HG03521 (cell line): ENCODE data around the gene SKIC3.

Experiments
- ATAC-seq: cut with Tn5 transposase; IDR thresholded peaks from one replicate; pipeline ENCODE4 v1.9.1; 2021; ENCODE audit warnings: mild to moderate bottlenecking, moderate library complexity; ENCODE audit not compliant: unreplicated experiment

SKIC3 gene

DNA sequence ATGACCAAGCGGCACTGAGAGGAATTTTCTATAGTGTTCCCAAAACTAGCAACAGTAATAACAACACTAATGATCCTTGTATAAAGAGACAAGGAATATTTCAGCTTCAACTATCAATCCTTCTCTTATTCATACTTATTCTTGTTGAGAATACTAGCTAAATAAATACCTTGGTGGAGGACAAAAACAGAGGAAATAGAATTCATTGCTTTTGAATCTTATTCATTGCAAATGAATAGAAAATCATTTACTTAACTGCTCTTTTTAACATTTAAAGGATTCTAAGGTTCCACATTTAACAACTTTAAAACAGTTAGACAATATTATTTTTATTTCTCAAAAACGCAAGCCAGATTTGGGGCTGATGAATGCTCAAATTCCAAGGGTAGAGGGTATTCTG, 22.4 kb downstream of the SKIC3 start:
- no peak for ATAC-seq

DNA sequence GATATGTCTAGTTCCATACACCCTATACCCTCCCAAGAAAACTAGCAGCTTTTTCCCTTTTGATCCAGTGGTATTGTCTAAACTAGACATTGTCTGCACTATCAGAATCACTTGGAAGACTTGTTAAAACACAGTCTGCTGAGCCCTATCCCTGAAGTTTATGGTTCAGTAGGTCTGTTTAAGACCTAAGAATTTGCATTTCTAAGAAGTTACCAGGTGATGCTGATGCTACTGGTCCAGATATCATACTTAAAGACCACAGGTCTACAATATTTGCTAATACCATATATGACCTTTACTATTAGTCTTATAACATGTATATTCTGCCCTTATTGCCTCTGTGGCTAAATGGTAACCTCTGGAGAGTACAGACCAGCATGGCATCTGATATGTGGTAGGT, 23.3 kb downstream of the SKIC3 start:
- ATAC-seq, result no peak

DNA sequence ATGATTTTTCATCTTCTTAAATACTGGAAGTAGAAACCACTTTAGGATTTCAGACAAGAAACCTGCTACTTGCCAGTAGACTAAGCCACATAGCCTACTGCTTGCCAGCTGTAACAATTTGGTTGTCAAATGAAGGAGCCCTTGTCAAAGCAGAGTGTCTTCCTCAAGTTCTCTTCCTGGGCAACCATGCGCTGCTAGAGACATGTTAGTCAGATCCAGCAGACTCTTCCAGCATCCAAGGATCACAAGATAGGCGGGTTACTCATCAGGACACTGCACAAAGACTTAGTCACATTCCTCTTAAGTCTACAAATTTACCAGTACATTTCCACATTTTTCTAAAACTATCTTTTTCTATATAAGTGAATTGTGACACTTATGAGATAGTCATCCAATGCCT, 24.4 kb downstream of the SKIC3 start:
- no peak for ATAC-seq

GRCh38 chr5:95528565-95528964, 26.2 kb downstream of the SKIC3 start:
- ATAC-seq, result no peak

DNA sequence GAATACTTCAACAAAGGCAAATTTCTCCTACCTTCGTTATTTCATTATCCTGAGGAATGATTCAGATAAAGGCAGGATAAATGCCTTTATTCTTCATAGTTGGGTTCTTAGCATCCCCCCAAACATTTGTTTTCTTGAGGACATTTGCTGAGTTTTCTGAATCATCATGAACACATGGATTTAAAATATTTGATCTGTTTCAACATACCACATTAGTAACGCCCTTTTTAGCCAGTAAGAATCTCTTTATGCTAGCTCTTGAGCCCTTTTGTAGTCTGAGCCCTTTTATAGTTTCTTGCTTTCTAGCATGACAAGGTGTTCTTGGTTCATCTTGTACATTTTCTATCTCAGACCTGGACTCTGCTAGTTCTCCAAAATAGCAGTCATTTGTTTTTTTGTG, 27.9 kb downstream of the SKIC3 start:
- no peak for ATAC-seq

DNA sequence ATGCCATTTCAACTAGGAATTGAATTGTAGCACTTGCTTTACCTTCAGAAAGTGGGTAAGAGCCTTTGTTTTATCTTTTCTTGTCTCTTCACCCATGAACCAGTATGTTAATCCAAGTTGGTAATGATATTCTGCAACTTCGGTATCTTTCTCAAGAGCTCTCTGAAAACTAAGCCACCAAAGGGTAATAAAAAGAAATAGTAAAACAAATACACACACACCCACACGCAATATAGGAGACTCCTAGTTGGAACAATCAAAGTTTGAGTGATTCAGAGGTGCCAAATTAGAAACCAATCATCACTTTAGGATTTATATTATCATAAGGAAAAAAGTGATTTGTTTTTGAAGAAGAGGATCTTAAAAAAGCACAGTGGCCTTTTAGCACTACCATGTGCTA, 30.4 kb downstream of the SKIC3 start:
- ATAC-seq, result no peak

DNA sequence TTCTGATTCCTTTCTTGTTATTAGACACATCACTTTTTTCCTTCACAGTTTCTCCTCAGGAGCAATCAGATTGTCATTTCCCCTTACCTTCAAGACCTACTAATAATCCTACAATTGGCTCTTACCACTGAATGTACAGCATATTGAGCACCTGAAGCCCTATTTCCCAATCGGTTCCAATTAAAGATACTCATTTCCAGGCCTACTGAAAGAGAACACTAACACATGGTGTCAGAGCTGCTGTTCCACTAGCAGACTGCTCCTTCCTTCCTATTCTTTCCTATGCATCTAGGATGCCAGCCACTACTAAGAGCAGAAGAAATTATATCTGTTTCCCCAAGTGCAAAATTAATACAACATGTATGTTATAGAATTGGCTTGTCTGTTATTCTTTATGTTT, 34.6 kb downstream of the SKIC3 start:
- ATAC-seq, result no peak

DNA sequence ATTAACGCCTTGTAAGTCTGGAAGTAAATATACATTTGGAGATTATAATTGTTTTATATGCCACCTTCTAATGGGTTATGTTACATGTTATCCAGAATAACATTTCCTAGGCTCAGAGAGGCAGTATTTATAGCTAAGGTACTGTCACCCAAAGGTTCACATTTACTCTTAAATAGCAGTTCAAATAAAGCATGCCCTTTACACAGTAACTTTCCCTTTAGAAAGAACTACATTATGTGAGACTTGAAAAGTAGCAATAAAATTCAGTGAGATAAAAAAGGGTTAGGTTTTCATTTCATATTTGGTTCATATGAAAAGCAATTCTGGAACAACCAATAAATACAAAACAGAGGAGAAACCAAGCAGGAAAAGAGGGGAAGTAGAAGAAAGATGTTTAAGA, 35.1 kb downstream of the SKIC3 start:
- no peak for ATAC-seq

DNA sequence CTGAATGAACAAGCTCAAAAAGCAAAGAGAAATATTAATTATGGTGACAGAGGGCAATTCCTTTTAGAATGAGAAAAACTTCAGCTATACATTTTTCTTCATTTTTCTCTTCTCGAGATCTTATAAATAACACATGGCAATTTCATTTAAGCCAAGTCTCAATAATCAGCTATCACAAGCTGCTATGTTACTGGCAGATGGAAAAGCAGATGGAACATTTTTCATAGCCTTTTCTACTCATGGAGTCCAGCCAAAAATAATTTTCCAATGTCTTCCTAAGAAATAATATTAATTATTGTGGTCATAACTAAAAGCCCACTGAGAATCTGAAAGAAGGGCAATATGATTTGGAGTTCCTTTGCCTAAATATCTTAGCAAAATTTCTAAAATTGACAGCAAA, 35.6 kb downstream of the SKIC3 start:
- no peak for ATAC-seq

- no peak for ATAC-seq
These were observed 36.4 kb downstream of the SKIC3 start for GRCh38 chr5:95518417-95518816.

GRCh38 chr5:95511606-95512005, 43.2 kb downstream of the SKIC3 start:
- no peak for ATAC-seq

DNA sequence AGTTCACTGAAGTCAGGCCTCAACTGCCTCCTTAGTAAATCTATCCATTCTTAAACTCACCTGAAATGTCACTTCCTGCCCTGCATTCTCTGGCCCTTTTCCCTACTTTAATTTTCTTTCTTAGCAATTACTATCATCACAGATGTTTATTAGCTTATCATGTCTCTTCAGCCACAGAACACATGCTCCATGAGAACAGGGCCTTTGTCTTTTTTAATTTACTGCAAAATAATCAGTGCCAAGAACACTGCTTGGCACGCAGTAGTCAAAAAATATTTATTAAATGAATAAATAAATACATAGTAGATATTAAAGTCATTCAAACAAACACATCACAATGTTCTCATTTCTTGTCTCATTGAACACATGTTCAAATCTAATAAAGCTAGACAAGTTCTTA, 46.2 kb downstream of the SKIC3 start:
- no peak for ATAC-seq
